ENCODE measurements around the gene ABCA4.
"Not testable (repeated sequence)": the region's sequence is repeated elsewhere in the genome, so short reads cannot be mapped to it uniquely, and the experiment has no call there.

The ABCA4 gene

GRCh38 chr1:94120991-94121390, at the start of gene ABCA4:
ABCA4 (minus strand) TSS chr1:94121148; CDS start chr1:94121045, 103 bp downstream.
- H3K9ac ChIP-seq (ENCODE audit: low read depth, low read length), result no peak within 1 kb of the TSS
- peaks cover 26% of the 10 kb centered on the region for H3K4me1 ChIP-seq (ENCODE audit: insufficient read depth, low read length)
- H3K9me3 ChIP-seq (ENCODE audit: insufficient read depth, low read depth, low read length), result no peaks in the 10 kb centered on the region
- no peak within 1 kb of the TSS for H3K27ac ChIP-seq (ENCODE audit: low read length)
- H3K27me3 ChIP-seq (ENCODE audit: insufficient read depth, low read length), result peaks cover 17% of the 10 kb centered on the region
- H3K4me3 ChIP-seq (ENCODE audit: low read length), result no peak within 1 kb of the TSS
- no peaks in the 10 kb centered on the region for H3K36me3 ChIP-seq (ENCODE audit: insufficient read depth, low read depth, low read length)

- H3K27ac ChIP-seq (ENCODE audit: low read length), result no peak overlapping the region
These were observed 48.2 kb upstream of the ABCA4 start for GRCh38 chr1:94169126-94169525.

GRCh38 chr1:94165843-94166242, 44.9 kb upstream of the ABCA4 start:
- Histone ChIP-seq H3K9ac (ENCODE audit: low read depth, low read length) (no peak overlapping the region), H3K4me1 (ENCODE audit: insufficient read depth, low read length) (no peaks in the 10 kb centered on the region), H3K27ac (ENCODE audit: low read length) (no peak overlapping the region)

More at GRCh38 chr1:94169126-94169525, 48.2 kb upstream of the ABCA4 start:
- Histone ChIP-seq H3K4me1 (ENCODE audit: insufficient read depth, low read length) (no peaks in the 10 kb centered on the region), H3K27me3 (ENCODE audit: insufficient read depth, low read length) (no peaks in the 10 kb centered on the region), H3K9me3 (ENCODE audit: insufficient read depth, low read depth, low read length) (no peaks in the 10 kb centered on the region), H3K9ac (ENCODE audit: low read depth, low read length) (no peak overlapping the region), H3K36me3 (ENCODE audit: insufficient read depth, low read depth, low read length) (no peaks in the 10 kb centered on the region), H3K4me3 (ENCODE audit: low read length) (no peak overlapping the region)

GRCh38 chr1:94164885-94165284, 43.9 kb upstream of the ABCA4 start:
- H3K27me3 ChIP-seq (ENCODE audit: insufficient read depth, low read length); H3K9ac ChIP-seq (ENCODE audit: low read depth, low read length); H3K27ac ChIP-seq (ENCODE audit: low read length); H3K4me3 ChIP-seq (ENCODE audit: low read length); H3K4me1 ChIP-seq (ENCODE audit: insufficient read depth, low read length); H3K9me3 ChIP-seq (ENCODE audit: insufficient read depth, low read depth, low read length); H3K36me3 ChIP-seq (ENCODE audit: insufficient read depth, low read depth, low read length): not testable (repeated sequence)

More at GRCh38 chr1:94165843-94166242, 44.9 kb upstream of the ABCA4 start:
- no peak overlapping the region for H3K4me3 ChIP-seq (ENCODE audit: low read length)
- H3K9me3 ChIP-seq (ENCODE audit: insufficient read depth, low read depth, low read length), result no peaks in the 10 kb centered on the region
- H3K36me3 ChIP-seq (ENCODE audit: insufficient read depth, low read depth, low read length), result no peaks in the 10 kb centered on the region
- H3K27me3 ChIP-seq (ENCODE audit: insufficient read depth, low read length), result no peaks in the 10 kb centered on the region

- not testable (repeated sequence) for H3K4me1 ChIP-seq (ENCODE audit: insufficient read depth, low read length); H3K9me3 ChIP-seq (ENCODE audit: insufficient read depth, low read depth, low read length); H3K9ac ChIP-seq (ENCODE audit: low read depth, low read length); H3K27ac ChIP-seq (ENCODE audit: low read length); H3K36me3 ChIP-seq (ENCODE audit: insufficient read depth, low read depth, low read length); H3K27me3 ChIP-seq (ENCODE audit: insufficient read depth, low read length); H3K4me3 ChIP-seq (ENCODE audit: low read length)
These were observed 43.2 kb upstream of the ABCA4 start for GRCh38 chr1:94164121-94164520.

- not testable (repeated sequence) for H3K36me3 ChIP-seq (ENCODE audit: insufficient read depth, low read depth, low read length); H3K9ac ChIP-seq (ENCODE audit: low read depth, low read length); H3K4me1 ChIP-seq (ENCODE audit: insufficient read depth, low read length); H3K4me3 ChIP-seq (ENCODE audit: low read length); H3K27me3 ChIP-seq (ENCODE audit: insufficient read depth, low read length); H3K27ac ChIP-seq (ENCODE audit: low read length); H3K9me3 ChIP-seq (ENCODE audit: insufficient read depth, low read depth, low read length)
These were observed 42.3 kb upstream of the ABCA4 start for GRCh38 chr1:94163249-94163648.

- Histone ChIP-seq H3K27ac (ENCODE audit: low read length) (no peak overlapping the region), H3K9me3 (ENCODE audit: insufficient read depth, low read depth, low read length) (no peaks in the 10 kb centered on the region), H3K9ac (ENCODE audit: low read depth, low read length) (no peak overlapping the region), H3K4me1 (ENCODE audit: insufficient read depth, low read length) (no peaks in the 10 kb centered on the region), H3K4me3 (ENCODE audit: low read length) (no peak overlapping the region), H3K36me3 (ENCODE audit: insufficient read depth, low read depth, low read length) (no peaks in the 10 kb centered on the region), H3K27me3 (ENCODE audit: insufficient read depth, low read length) (no peaks in the 10 kb centered on the region)
These were observed 39.9 kb upstream of the ABCA4 start for GRCh38 chr1:94160811-94161210.

- Histone ChIP-seq H3K27me3 (ENCODE audit: insufficient read depth, low read length) (no peaks in the 10 kb centered on the region), H3K27ac (ENCODE audit: low read length) (no peak overlapping the region), H3K4me3 (ENCODE audit: low read length) (no peak overlapping the region), H3K36me3 (ENCODE audit: insufficient read depth, low read depth, low read length) (no peaks in the 10 kb centered on the region), H3K4me1 (ENCODE audit: insufficient read depth, low read length) (no peaks in the 10 kb centered on the region), H3K9ac (ENCODE audit: low read depth, low read length) (no peak overlapping the region), H3K9me3 (ENCODE audit: insufficient read depth, low read depth, low read length) (no peaks in the 10 kb centered on the region)
These were observed 35.2 kb upstream of the ABCA4 start for GRCh38 chr1:94156096-94156625.

- H3K27ac ChIP-seq (ENCODE audit: low read length), result no peak overlapping the region
- no peak overlapping the region for H3K4me3 ChIP-seq (ENCODE audit: low read length)
- no peaks in the 10 kb centered on the region for H3K36me3 ChIP-seq (ENCODE audit: insufficient read depth, low read depth, low read length)
- peaks cover 1% of the 10 kb centered on the region; the same call in 1 of the 2 replicates for H3K4me1 ChIP-seq (ENCODE audit: insufficient read depth, low read length)
- no peaks in the 10 kb centered on the region for H3K27me3 ChIP-seq (ENCODE audit: insufficient read depth, low read length)
- no peaks in the 10 kb centered on the region for H3K9me3 ChIP-seq (ENCODE audit: insufficient read depth, low read depth, low read length)
- no peak overlapping the region for H3K9ac ChIP-seq (ENCODE audit: low read depth, low read length)
These were observed 34.0 kb upstream of the ABCA4 start for GRCh38 chr1:94154989-94155388.

GRCh38 chr1:94153133-94153532, 32.2 kb upstream of the ABCA4 start:
- Histone ChIP-seq H3K4me1 (ENCODE audit: insufficient read depth, low read length) (peaks cover 6% of the 10 kb centered on the region; the same call in 1 of the 2 replicates), H3K4me3 (ENCODE audit: low read length) (no peak overlapping the region), H3K36me3 (ENCODE audit: insufficient read depth, low read depth, low read length) (no peaks in the 10 kb centered on the region), H3K9me3 (ENCODE audit: insufficient read depth, low read depth, low read length) (no peaks in the 10 kb centered on the region), H3K27me3 (ENCODE audit: insufficient read depth, low read length) (no peaks in the 10 kb centered on the region), H3K9ac (ENCODE audit: low read depth, low read length) (no peak overlapping the region), H3K27ac (ENCODE audit: low read length) (no peak overlapping the region)

GRCh38 chr1:94149166-94149565, 28.2 kb upstream of the ABCA4 start:
- not testable (repeated sequence) for H3K36me3 ChIP-seq (ENCODE audit: insufficient read depth, low read depth, low read length); H3K9ac ChIP-seq (ENCODE audit: low read depth, low read length)

GRCh38 chr1:94146273-94146672, 25.3 kb upstream of the ABCA4 start:
- Histone ChIP-seq H3K27ac (ENCODE audit: low read length) (no peak overlapping the region), H3K4me1 (ENCODE audit: insufficient read depth, low read length) (peaks cover 15% of the 10 kb centered on the region), H3K9me3 (ENCODE audit: insufficient read depth, low read depth, low read length) (no peaks in the 10 kb centered on the region), H3K4me3 (ENCODE audit: low read length) (no peak overlapping the region), H3K36me3 (ENCODE audit: insufficient read depth, low read depth, low read length) (no peaks in the 10 kb centered on the region), H3K9ac (ENCODE audit: low read depth, low read length) (no peak overlapping the region), H3K27me3 (ENCODE audit: insufficient read depth, low read length) (no peaks in the 10 kb centered on the region)

More at GRCh38 chr1:94149166-94149565, 28.2 kb upstream of the ABCA4 start:
- not testable (repeated sequence) for H3K27me3 ChIP-seq (ENCODE audit: insufficient read depth, low read length); H3K4me1 ChIP-seq (ENCODE audit: insufficient read depth, low read length); H3K27ac ChIP-seq (ENCODE audit: low read length); H3K4me3 ChIP-seq (ENCODE audit: low read length); H3K9me3 ChIP-seq (ENCODE audit: insufficient read depth, low read depth, low read length)

All from iPS-20b (cell line).